Thyroid gland (tissue), 4 donors: ENCODE data around the gene PJVK. TPM values are rescaled to one million over a fixed set of nuclear protein-coding genes. Genes with fewer than 3 reads are reported as not detected.
"Not testable (repeated sequence)": the region's sequence is repeated elsewhere in the genome, so short reads cannot be mapped to it uniquely, and the experiment has no call there.

ENCODE experiments used
- DNase-seq, 2 donors: peaks; one replicate each; pipeline ENCODE4 v3.0.0-alpha.2; 2019
- H3K27ac ChIP-seq, 3 donors: fragments of 200-600 bp; sonication (generic); 1 replicate in 2 of 3; 2 replicates in 1 of 3; pipeline ENCODE4 v1.5.1; 2016 to 2019; ENCODE audit warnings: mild to moderate bottlenecking in 1 of 3, moderate library complexity in 1 of 3
- H3K27me3 ChIP-seq: fragments of 200-600 bp; sonication (generic); one replicate; pipeline ENCODE4 v1.5.1; 2019
- H3K36me3 ChIP-seq, 2 donors: fragments of 200-600 bp; sonication (generic); one replicate each; pipeline ENCODE4 v1.5.1; 2016 to 2019
- H3K4me1 ChIP-seq, 2 donors: fragments of 200-600 bp; sonication (generic); one replicate each; pipeline ENCODE4 v1.5.1; 2017 to 2019
- H3K4me3 ChIP-seq, 3 donors: fragments of 200-600 bp; sonication (generic); replicated peaks in 1 of 3; 1 replicate in 2 of 3; 2 replicates in 1 of 3; pipeline ENCODE4 v1.5.1; 2016; ENCODE audit warnings: mild to moderate bottlenecking in 1 of 3
- H3K9me3 ChIP-seq: fragments of 200-600 bp; sonication (generic); one replicate; pipeline ENCODE4 v1.5.1; 2017
- CTCF ChIP-seq, 6 experiments: fragments of 200-600 bp in 3 of 6; fragments of 450-650 bp in 3 of 6; sonication (generic) in 3 of 6; IDR thresholded peaks; one replicate each; pipeline ENCODE4 v1.5.1; 2016 to 2019; ENCODE audit warnings: antibody characterized with exemption in 6 of 6, mild to moderate bottlenecking in 2 of 6, inconsistent platforms in 1 of 6, moderate library complexity in 1 of 6
- POLR2A ChIP-seq, 2 donors: fragments of 450-650 bp; IDR thresholded peaks; one replicate each; pipeline ENCODE4 v1.6.1; 2017; ENCODE audit warnings: antibody characterized with exemption in 2 of 2, mild to moderate bottlenecking in 2 of 2, moderate library complexity in 1 of 2
- WGBS, 2 donors: methylation state at CpG; one replicate each; pipeline ENCODE4 v1.1.5; 2017; 5-methylcytosine and 5-hydroxymethylcytosine counted together
- intact Hi-C: fragments of 100-400 bp; cut with DNase I; formaldehyde crosslinking; loops from one replicate; pipeline ENCODE4 v1.15.1; 2023
- total RNA-seq, 4 donors: library from RNA; depleted of rRNA; stranded (reverse); fragments of >200 nt; gene quantifications; one replicate each; pipeline ENCODE4 v1.2.3, GENCODE V29; 2016

The PJVK gene
- total RNA-seq, 4 donors from 2014 or later, result 3.0 to 7.3 (median 4.9) TPM

GRCh38 chr2:178452334-178452733, 1.2 kb downstream of the PJVK start:
- TF ChIP-seq CTCF (IDR thresholded peaks at IDR 0.05) (no peak), POLR2A (IDR thresholded peaks at IDR 0.05) (no peak)
- Histone ChIP-seq H3K27me3 (no peaks in the 10 kb centered on the region), H3K9me3 (no peaks in the 10 kb centered on the region), H3K4me3 (no peak overlapping the region), H3K4me1 (peaks cover 11 to 20% of the 10 kb centered on the region in 2 donors), H3K36me3 (no peaks in the 10 kb centered on the region), H3K27ac (no peak overlapping the region)
- intact Hi-C loops, result no loop called here
- no peak for DNase-seq
- 96% methylated on average over 2 of the region's 2 CpGs for WGBS, 2 donors

GRCh38 chr2:178452870-178453269, 1.7 kb downstream of the PJVK start:
- H3K4me1 ChIP-seq, result peaks cover 11 to 20% of the 10 kb centered on the region in 2 donors
- H3K9me3 ChIP-seq, result no peaks in the 10 kb centered on the region
- no peaks in the 10 kb centered on the region for H3K27me3 ChIP-seq
- intact Hi-C loops, result no loop called here
- H3K27ac ChIP-seq, result no peak overlapping the region
- no peak for DNase-seq
- 73 to 74% methylated on average over 5 of the region's 5 CpGs for WGBS, 2 donors
- no peak overlapping the region for H3K4me3 ChIP-seq
- H3K36me3 ChIP-seq, result no peaks in the 10 kb centered on the region
- TF ChIP-seq POLR2A (IDR thresholded peaks at IDR 0.05) (no peak), CTCF (IDR thresholded peaks at IDR 0.05) (no peak)

GRCh38 chr2:178455947-178456346, 4.8 kb downstream of the PJVK start:
- Histone ChIP-seq H3K27ac (no peak overlapping the region), H3K36me3 (no peaks in the 10 kb centered on the region), H3K9me3 (no peaks in the 10 kb centered on the region), H3K4me3 (no peak overlapping the region), H3K27me3 (no peaks in the 10 kb centered on the region), H3K4me1 (peaks cover 0 to 5% of the 10 kb centered on the region in 2 donors)
- TF ChIP-seq POLR2A (IDR thresholded peaks at IDR 0.05) (no peak), CTCF (IDR thresholded peaks at IDR 0.05) (no peak)
- intact Hi-C loops, result no loop called here
- no peak for DNase-seq
- WGBS, 2 donors, result 91 to 92% methylated on average over 5 of the region's 5 CpGs

GRCh38 chr2:178457390-178457886, 6.3 kb downstream of the PJVK start:
- DNase-seq, result no peak
- H3K27me3 ChIP-seq, result no peaks in the 10 kb centered on the region
- no peaks in the 10 kb centered on the region for H3K36me3 ChIP-seq
- TF ChIP-seq CTCF (IDR thresholded peaks at IDR 0.05) (no peak), POLR2A (IDR thresholded peaks at IDR 0.05) (no peak)
- H3K4me3 ChIP-seq, result no peak overlapping the region
- no peaks in the 10 kb centered on the region for H3K4me1 ChIP-seq
- no peak overlapping the region for H3K27ac ChIP-seq
- no peaks in the 10 kb centered on the region for H3K9me3 ChIP-seq
- intact Hi-C loops, result no loop called here
- 86 to 93% methylated on average over 11 of the region's 11 CpGs for WGBS, 2 donors

- Histone ChIP-seq H3K27ac (no peak overlapping the region), H3K4me1 (no peaks in the 10 kb centered on the region), H3K36me3 (no peaks in the 10 kb centered on the region), H3K27me3 (no peaks in the 10 kb centered on the region), H3K9me3 (no peaks in the 10 kb centered on the region), H3K4me3 (no peak overlapping the region)
- no peak for DNase-seq
- intact Hi-C loops, result no loop called here
- TF ChIP-seq POLR2A (IDR thresholded peaks at IDR 0.05), result no peak
- TF ChIP-seq CTCF (IDR thresholded peaks at IDR 0.05), result no peak
- 92 to 93% methylated on average over 7 of the region's 7 CpGs for WGBS, 2 donors
These were observed 18.2 kb downstream of the PJVK start for GRCh38 chr2:178469219-178469849.

GRCh38 chr2:178471313-178471712, 20.1 kb downstream of the PJVK start:
- H3K27me3 ChIP-seq, H3K9me3 ChIP-seq, H3K27ac ChIP-seq, H3K36me3 ChIP-seq, intact Hi-C loops, H3K4me1 ChIP-seq, DNase-seq, H3K4me3 ChIP-seq: not testable (repeated sequence)
- WGBS, 2 donors, result 97 to 98% methylated on average over 5 of the region's 5 CpGs
